ENCODE measurements around the gene REC114. TPM values are rescaled to one million over a fixed set of nuclear protein-coding genes. Genes with fewer than 3 reads are reported as not detected.

The REC114 gene
- total and polyA plus RNA-seq, 2 of the 8 experiments (the other 6 are each of a cell fraction or from before 2014, with no cell fraction given), result 0.12 TPM; not detected in 1

GRCh38 chr15:73599934-73600333 is 157.0 kb downstream of the REC114 start:
- H2BK20ac ChIP-seq (ENCODE audit: low read length), result no peak overlapping the region
- H3K4me2 ChIP-seq (ENCODE audit: insufficient read depth in 1 of 2, low read depth in 2 of 2, low read length in 2 of 2), result no peak overlapping the region
- TF ChIP-seq HDAC2 (IDR thresholded peaks at IDR 0.05; ENCODE audit: borderline replicate concordance in 1 of 2, low read depth in 2 of 2, low read length in 2 of 2), result no peak
- TF ChIP-seq KDM4A (IDR thresholded peaks at IDR 0.05; ENCODE audit: low read depth, low read length, severe bottlenecking), result no peak
- no peak for TF ChIP-seq BRCA1 (IDR thresholded peaks at IDR 0.05; ENCODE audit: low read depth, low read length)
- H3K4me3 ChIP-seq (ENCODE audit: extremely low read depth in 1 of 4, insufficient read depth in 2 of 4, low read depth in 3 of 4, low read length in 4 of 4), result no peak overlapping the region
- H4K20me1 ChIP-seq (replicated peaks in 1 of 2; ENCODE audit: control insufficient read depth in 1 of 2, insufficient read depth in 2 of 2, low read length in 2 of 2), result peaks cover 20 to 41% of the 10 kb centered on the region in 2 experiments
- H3K9me3 ChIP-seq (ENCODE audit: insufficient read depth in 2 of 2, low read depth in 1 of 2, low read length in 1 of 2), result no peaks in the 10 kb centered on the region
- no peak overlapping the region for H3K18ac ChIP-seq (ENCODE audit: extremely low read depth, low read length)
- no peak for DNase-seq (ENCODE audit: low read depth in 1 of 2, low spot score in 2 of 2)
- no peaks in the 10 kb centered on the region; the same call in 1 of the 2 replicates for H3K23me2 ChIP-seq (ENCODE audit: low read depth, low read length)
- H2BK12ac ChIP-seq (ENCODE audit: low read depth, low read length), result no peak overlapping the region
- H4K91ac ChIP-seq (replicated peaks; ENCODE audit: insufficient read length, low read length), result no peak overlapping the region
- no peak overlapping the region for H2BK5ac ChIP-seq (ENCODE audit: low read depth, low read length)
- H2AK5ac ChIP-seq (ENCODE audit: low read depth, low read length), result no peak overlapping the region
- H3K14ac ChIP-seq (ENCODE audit: insufficient read length), result no peak overlapping the region
- peaks cover 25% of the 10 kb centered on the region for H3K79me1 ChIP-seq (ENCODE audit: low read depth, low read length)
- H3K27ac ChIP-seq (ENCODE audit: low read depth, low read length), result no peak overlapping the region
- CTCF ChIA-PET (ENCODE audit: partially characterized antibody), result interaction anchor here (0.7 to 1.7 kb wide), 3 partner anchors 37 to 281 kb away, joined by 3 read pairs; no protein-coding TSS in a partner anchor
- H3K36me3 ChIP-seq (ENCODE audit: control insufficient read depth in 2 of 4, insufficient read depth in 4 of 4, low read length in 3 of 4), result no peaks in the 10 kb centered on the region; a peak in 1 of 8 replicates
- 79% methylated on average over 1 of the region's 1 CpG; no CpG with 5 or more reads in 1 of the 2 experiments for WGBS, 2 experiments (ENCODE audit: extremely low coverage in 1 of 2, insufficient coverage in 1 of 2, insufficient read length in 1 of 2, insufficient replicate concordance in 2 of 2, low coverage in 1 of 2, low lambda C conversion rate in 2 of 2, missing lambda C conversion rate in 1 of 2)
- H3K4me1 ChIP-seq (replicated peaks in 1 of 4; ENCODE audit: control insufficient read depth in 3 of 4, insufficient read depth in 4 of 4, low read length in 3 of 4), result peaks cover 14 to 29% (median 24%) of the 10 kb centered on the region in 4 experiments
- H3K4ac ChIP-seq (replicated peaks; ENCODE audit: insufficient read length, low read depth, low read length), result no peak overlapping the region
- H3K9ac ChIP-seq (replicated peaks in 1 of 4; ENCODE audit: extremely low read depth in 1 of 4, low read depth in 3 of 4, low read length in 3 of 4), result no peak overlapping the region
- peaks cover 14 to 100% of the 10 kb centered on the region in 2 experiments for H3K79me2 ChIP-seq (ENCODE audit: control insufficient read depth in 1 of 2, insufficient read depth in 2 of 2, low read length in 2 of 2)
- H3K56ac ChIP-seq (replicated peaks; ENCODE audit: insufficient read length, low read depth, low read length), result no peak overlapping the region
- H4K5ac ChIP-seq (ENCODE audit: insufficient read length, low read depth, low read length), result no peak overlapping the region
- no peak for FAIRE-seq
- no peak overlapping the region for H2BK15ac ChIP-seq (ENCODE audit: low read length)
- H3K27me3 ChIP-seq (replicated peaks in 1 of 4; ENCODE audit: control insufficient read depth in 3 of 4, extremely low read depth in 1 of 4, insufficient read depth in 3 of 4, low read length in 3 of 4), result no peaks in the 10 kb centered on the region
- no peak overlapping the region for H3K23ac ChIP-seq (ENCODE audit: insufficient read length)
- no peak overlapping the region for H2AFZ ChIP-seq (ENCODE audit: low read length)
- no peak overlapping the region for H4K8ac ChIP-seq (ENCODE audit: extremely low read depth, insufficient read depth, low read length)
- H2BK120ac ChIP-seq (replicated peaks; ENCODE audit: low read depth, low read length), result no peak overlapping the region
- POLR2A ChIA-PET (ENCODE audit: partially characterized antibody), result no interaction called here
